Ovary (tissue), 9 donors: ENCODE measurements around the gene BRWD1. TPM values are rescaled to one million over a fixed set of nuclear protein-coding genes. Genes with fewer than 3 reads are reported as not detected.
"Not testable (repeated sequence)": the region's sequence is repeated elsewhere in the genome, so short reads cannot be mapped to it uniquely, and the experiment has no call there.

ENCODE experiments used
- DNase-seq, 5 donors: peaks; one replicate each; pipeline ENCODE4 v3.0.0-alpha.2; 2019 to 2020
- H3K27ac ChIP-seq, 2 donors: fragments of 200-600 bp; one replicate each; pipeline versions ENCODE4 v1.5.1 to v1.8.0; 2019 to 2022
- H3K27me3 ChIP-seq: fragments of 200-600 bp; one replicate; pipeline ENCODE4 v1.8.0; 2022
- H3K36me3 ChIP-seq: fragments of 200-600 bp; sonication (generic); one replicate; pipeline ENCODE4 v1.5.1; 2019
- H3K4me1 ChIP-seq: one replicate; pipeline ENCODE4 v1.8.1; 2013; ENCODE audit warnings: mild to moderate bottlenecking, moderate library complexity; ENCODE audit not compliant: insufficient read depth
- H3K4me3 ChIP-seq: fragments of 200-600 bp; sonication (generic); one replicate; pipeline ENCODE4 v1.5.1; 2017
- H3K9me3 ChIP-seq, 2 donors: fragments of 200-600 bp in 1 of 2; sonication (generic) in 1 of 2; one replicate each; pipeline versions ENCODE4 v1.5.1 to v1.8.1; 2013 to 2019; ENCODE audit warnings: mild to moderate bottlenecking in 1 of 2, moderate library complexity in 1 of 2
- EP300 ChIP-seq: sonication (generic); formaldehyde crosslinking; IDR thresholded peaks from one replicate; pipeline ENCODE4 v1.6.1; 2017; ENCODE audit warnings: antibody characterized with exemption
- POLR2A ChIP-seq: fragments of 450-650 bp; IDR thresholded peaks from one replicate; pipeline ENCODE4 v1.6.1; 2017; ENCODE audit warnings: antibody characterized with exemption, mild to moderate bottlenecking, moderate library complexity
- WGBS, 3 donors: extraction: QIAGEN DNeasy Blood & Tissue Kit in 1 of 3; methylation state at CpG; one replicate each; pipeline versions ENCODE4 v1.1.5 to v1.1.7; 2013 to 2017; 5-methylcytosine and 5-hydroxymethylcytosine counted together
- intact Hi-C, 4 donors: fragments of 100-400 bp; cut with DNase I; formaldehyde crosslinking; loops; one replicate each; pipeline versions ENCODE4 v1.11.0 to v1.15.1; 2022 to 2023
- polyA plus RNA-seq, 2 donors: library from polyadenylated mRNA; stranded (reverse); fragments of 200-250 nt in 1 of 2; fragments of 350-450 nt in 1 of 2; fragmentation: Illumina TruSeq in 1 of 2; extraction: RNeasy Lipid Tissue Mini Kit (QIAGEN cat#74804) in 1 of 2; gene quantifications; one replicate each; pipeline ENCODE4 v1.2.3, GENCODE V29; 2013 to 2014
- total RNA-seq, 7 donors: library from RNA; depleted of rRNA in 2 of 7; stranded (reverse); fragments of >200 nt in 2 of 7; fragmentation: NEBNext Ultra II Directional in 3 of 7; extraction: Animal tissue kit (Norgen Biotek cat#: 25700) in 3 of 7; gene quantifications; one replicate each; pipeline versions ENCODE4 v1.1.0 to v1.2.4, GENCODE V29; 2016 to 2023
- TF ChIP-seq, protein P1 (sequence below), 3 donors: fragments of 450-650 bp in 2 of 3; fragments of 200-600 bp in 1 of 3; IDR thresholded peaks; one replicate each; pipeline versions ENCODE4 v1.5.1 to v1.8.0; 2016 to 2022; ENCODE audit warnings: antibody characterized with exemption in 3 of 3, mild to moderate bottlenecking in 1 of 3
- donor health status: DM: no; HTN: no; CAD: no; lungs with moderate emphysema.
- donor health status: DM: no; HTN: no; CAD: no.
- donor health status: Bipolar disorder and iron deficiency.
- donor health status: DM: yes; HTN: yes; CAD: no.
- donor health status: DM: no; HTN: no; CAD: no.
- donor health status: DM: yes; HTN: yes; CAD: no.

The BRWD1 gene
- total and polyA plus RNA-seq, 9 donors, result 15.7 to 73.0 (median 49.6) TPM

DNA sequence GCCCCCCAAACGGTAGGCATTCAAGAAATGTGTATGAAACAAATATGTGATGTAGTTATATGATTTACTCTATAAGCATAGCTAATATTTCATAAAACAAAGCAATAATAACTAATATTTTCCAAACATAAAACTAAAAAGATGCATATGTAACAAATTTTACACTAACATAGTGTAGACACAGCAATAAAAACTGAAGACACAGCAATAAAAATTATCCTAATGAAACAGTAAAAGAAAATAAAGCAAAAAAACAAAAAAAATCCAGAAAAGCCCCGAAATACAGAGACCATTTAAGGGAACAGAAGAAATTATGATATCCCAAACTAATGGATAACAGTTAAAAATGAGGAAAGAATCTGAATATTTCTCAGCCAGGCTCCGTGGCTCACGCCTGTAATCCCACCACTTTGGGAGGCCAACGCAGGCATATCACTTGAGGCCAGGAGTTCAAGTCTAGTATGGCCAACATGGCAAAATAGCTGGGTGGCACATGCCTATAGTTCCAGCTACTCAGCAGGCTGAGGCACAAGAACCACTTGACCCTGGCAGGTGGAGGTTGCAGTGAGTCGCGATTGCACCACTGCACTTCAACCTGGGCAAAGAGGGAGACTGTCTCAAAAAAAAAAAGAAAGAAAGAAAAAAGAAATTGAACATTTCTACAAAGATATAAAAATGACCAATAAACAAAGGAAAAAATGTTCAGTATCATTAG, 92.0 kb downstream of the BRWD1 start:
- 87 to 94% (median 91%) methylated on average over 7 of the region's 7 CpGs for WGBS, 3 donors
- H3K27me3 ChIP-seq, result no peaks in the 10 kb centered on the region
- H3K4me1 ChIP-seq, result no peaks in the 10 kb centered on the region
- TF ChIP-seq, protein P1, sequence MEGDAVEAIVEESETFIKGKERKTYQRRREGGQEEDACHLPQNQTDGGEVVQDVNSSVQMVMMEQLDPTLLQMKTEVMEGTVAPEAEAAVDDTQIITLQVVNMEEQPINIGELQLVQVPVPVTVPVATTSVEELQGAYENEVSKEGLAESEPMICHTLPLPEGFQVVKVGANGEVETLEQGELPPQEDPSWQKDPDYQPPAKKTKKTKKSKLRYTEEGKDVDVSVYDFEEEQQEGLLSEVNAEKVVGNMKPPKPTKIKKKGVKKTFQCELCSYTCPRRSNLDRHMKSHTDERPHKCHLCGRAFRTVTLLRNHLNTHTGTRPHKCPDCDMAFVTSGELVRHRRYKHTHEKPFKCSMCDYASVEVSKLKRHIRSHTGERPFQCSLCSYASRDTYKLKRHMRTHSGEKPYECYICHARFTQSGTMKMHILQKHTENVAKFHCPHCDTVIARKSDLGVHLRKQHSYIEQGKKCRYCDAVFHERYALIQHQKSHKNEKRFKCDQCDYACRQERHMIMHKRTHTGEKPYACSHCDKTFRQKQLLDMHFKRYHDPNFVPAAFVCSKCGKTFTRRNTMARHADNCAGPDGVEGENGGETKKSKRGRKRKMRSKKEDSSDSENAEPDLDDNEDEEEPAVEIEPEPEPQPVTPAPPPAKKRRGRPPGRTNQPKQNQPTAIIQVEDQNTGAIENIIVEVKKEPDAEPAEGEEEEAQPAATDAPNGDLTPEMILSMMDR (IDR thresholded peaks at IDR 0.05), result no peak
- TF ChIP-seq EP300, result no peak
- no peak for TF ChIP-seq POLR2A
- H3K9me3 ChIP-seq, result no peaks in the 10 kb centered on the region
- intact Hi-C loops, result no loop called here
- no peak for DNase-seq
- H3K36me3 ChIP-seq, result no peaks in the 10 kb centered on the region
- no peak overlapping the region for H3K27ac ChIP-seq
- H3K4me3 ChIP-seq, result no peak overlapping the region

DNA sequence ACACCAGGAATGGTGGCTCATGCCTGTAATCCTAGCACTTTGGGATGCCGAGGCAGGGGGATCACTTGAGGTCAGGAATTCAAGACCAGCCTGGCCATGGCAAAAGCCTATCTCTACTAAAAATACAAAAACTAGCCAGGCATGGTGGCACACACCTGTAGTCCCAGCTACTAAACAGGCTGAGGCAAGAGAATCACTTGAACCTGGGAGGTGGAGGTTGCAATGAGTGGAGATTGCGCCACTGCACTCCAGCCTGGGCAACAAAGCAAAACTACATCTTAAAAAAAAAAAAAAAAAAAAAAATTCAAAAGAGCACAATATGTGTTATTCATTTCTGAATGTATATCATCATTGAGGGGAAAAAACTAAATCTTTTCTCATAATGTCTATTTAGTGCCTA, 92.6 kb downstream of the BRWD1 start:
- H3K27me3 ChIP-seq, H3K9me3 ChIP-seq, intact Hi-C loops, H3K36me3 ChIP-seq, H3K4me1 ChIP-seq, DNase-seq, H3K4me3 ChIP-seq, H3K27ac ChIP-seq: not testable (repeated sequence)
- 97 to 98% (median 98%) methylated on average over 2 of the region's 2 CpGs for WGBS, 3 donors

DNA sequence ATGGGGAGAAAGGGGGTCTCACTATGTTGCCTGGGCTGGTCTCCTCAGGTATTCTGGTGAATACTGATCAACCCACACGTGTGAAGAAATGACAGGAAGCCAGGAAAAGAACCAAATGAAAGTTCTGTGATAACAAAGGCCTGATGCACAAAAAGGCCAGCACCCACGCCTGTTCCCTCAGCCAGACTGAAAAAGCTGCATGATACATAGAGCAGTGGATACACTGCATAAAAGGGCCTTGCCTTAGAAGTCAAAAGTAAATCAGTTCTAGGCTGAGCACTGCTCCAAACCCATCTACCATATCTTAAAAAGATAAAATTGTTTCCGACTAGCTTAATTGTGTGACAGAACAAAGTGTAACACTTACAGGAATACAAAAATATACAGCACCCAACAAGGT, 93.3 kb downstream of the BRWD1 start:
- DNase-seq, result no peak
- WGBS, 3 donors, result 78 to 88% (median 78%) methylated on average over 3 of the region's 3 CpGs
- no peak overlapping the region for H3K27ac ChIP-seq
- no peaks in the 10 kb centered on the region for H3K9me3 ChIP-seq
- intact Hi-C loops, result no loop called here
- no peak for TF ChIP-seq POLR2A
- TF ChIP-seq EP300, result no peak
- TF ChIP-seq, protein P1 (IDR thresholded peaks at IDR 0.05), result no peak
- no peaks in the 10 kb centered on the region for H3K4me1 ChIP-seq
- no peaks in the 10 kb centered on the region for H3K36me3 ChIP-seq
- no peak overlapping the region for H3K4me3 ChIP-seq
- no peaks in the 10 kb centered on the region for H3K27me3 ChIP-seq

DNA sequence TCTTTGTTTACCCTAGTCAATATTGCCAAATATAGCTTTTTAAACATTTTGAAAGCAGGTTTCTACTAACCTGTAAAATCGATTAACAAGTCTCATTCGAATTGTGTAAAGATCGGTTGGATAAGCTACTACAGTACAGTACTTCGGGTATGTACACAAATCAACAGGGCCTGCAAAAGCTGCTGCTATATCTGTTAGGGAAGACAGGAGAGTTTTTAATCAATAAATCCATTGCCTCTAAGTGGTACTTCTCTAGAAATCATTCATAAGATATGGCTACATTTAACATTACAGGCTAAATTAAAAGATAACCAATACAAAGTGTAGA, 95.4 kb downstream of the BRWD1 start:
- Histone ChIP-seq H3K4me3 (no peak overlapping the region), H3K9me3 (no peaks in the 10 kb centered on the region), H3K27ac (no peak overlapping the region), H3K27me3 (no peaks in the 10 kb centered on the region), H3K36me3 (no peaks in the 10 kb centered on the region), H3K4me1 (no peaks in the 10 kb centered on the region)
- no peak for TF ChIP-seq EP300
- TF ChIP-seq POLR2A, result no peak
- TF ChIP-seq, protein P1 (IDR thresholded peaks at IDR 0.05), result no peak
- DNase-seq, result no peak
- 91 to 96% (median 96%) methylated on average over 4 of the region's 4 CpGs for WGBS, 3 donors
- intact Hi-C loops, result no loop called here

DNA sequence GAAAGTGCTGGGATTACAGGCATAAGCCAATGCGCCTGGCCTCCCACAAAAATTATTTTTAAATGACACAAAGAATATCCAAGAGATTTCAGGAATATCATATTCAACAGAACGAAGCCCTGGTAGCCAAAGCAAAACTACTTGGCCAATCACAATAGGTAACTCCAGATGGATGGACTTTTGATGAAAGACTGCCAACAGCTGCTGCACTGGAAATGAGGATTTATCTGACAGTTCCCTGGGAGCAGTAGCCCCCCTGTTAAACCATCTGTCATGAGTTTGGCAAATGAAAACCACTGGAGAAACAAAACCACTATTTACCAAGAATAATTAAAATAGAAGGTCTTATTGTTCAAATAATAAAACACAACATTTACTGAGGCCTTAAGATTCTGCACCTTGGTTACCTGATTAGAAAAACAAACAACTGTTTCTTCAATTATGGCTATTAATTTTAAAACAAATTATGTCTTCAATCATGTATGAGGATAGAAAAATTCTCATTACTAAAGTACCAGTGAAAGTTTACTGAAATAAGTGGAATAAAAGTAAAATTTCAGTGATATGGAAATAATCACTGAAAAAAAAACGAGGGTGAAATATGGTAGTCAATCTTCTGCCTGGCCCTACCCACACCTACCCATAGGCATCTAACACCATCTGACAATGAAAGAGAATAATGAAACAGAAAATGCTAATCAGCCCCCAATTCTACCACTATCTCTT, 95.9 kb downstream of the BRWD1 start:
- intact Hi-C loops, result no loop called here
- TF ChIP-seq EP300, result no peak
- 90 to 92% (median 91%) methylated on average over 3 of the region's 3 CpGs for WGBS, 3 donors
- Histone ChIP-seq H3K27me3 (no peaks in the 10 kb centered on the region), H3K4me3 (no peak overlapping the region), H3K27ac (no peak overlapping the region), H3K36me3 (no peaks in the 10 kb centered on the region), H3K9me3 (no peaks in the 10 kb centered on the region), H3K4me1 (no peaks in the 10 kb centered on the region)
- no peak for DNase-seq
